Measurements from ENCODE around the gene KLHDC8B. TPM values are rescaled to one million over a fixed set of nuclear protein-coding genes. Genes with fewer than 3 reads are reported as not detected.

KLHDC8B gene
- total RNA-seq, 2 donors from 2014 or later = 41.1 to 77.4 TPM

GRCh38 chr3:49132073-49132436, 39.3 kb upstream of the KLHDC8B start:
- DNase-seq (ENCODE audit: low spot score) = no peak
- Histone ChIP-seq H3K27me3 (replicated peaks; ENCODE audit: insufficient read depth) (no peaks in the 10 kb centered on the region), H3K36me3 (peaks cover 0 to 4% of the 10 kb centered on the region in 2 donors), H3K27ac (peak overlapping the region; percentile 81), H3K4me3 (peak overlapping the region; percentile 43 to 63), H3K4me1 (replicated peaks) (peaks cover 5% of the 10 kb centered on the region), H3K9me3 (no peaks in the 10 kb centered on the region)
- TF ChIP-seq POLR2A (IDR thresholded peaks at IDR 0.05) (no peak), POLR2AphosphoS5 (IDR thresholded peaks at IDR 0.05) (no peak)
- TF ChIP-seq, protein P1, sequence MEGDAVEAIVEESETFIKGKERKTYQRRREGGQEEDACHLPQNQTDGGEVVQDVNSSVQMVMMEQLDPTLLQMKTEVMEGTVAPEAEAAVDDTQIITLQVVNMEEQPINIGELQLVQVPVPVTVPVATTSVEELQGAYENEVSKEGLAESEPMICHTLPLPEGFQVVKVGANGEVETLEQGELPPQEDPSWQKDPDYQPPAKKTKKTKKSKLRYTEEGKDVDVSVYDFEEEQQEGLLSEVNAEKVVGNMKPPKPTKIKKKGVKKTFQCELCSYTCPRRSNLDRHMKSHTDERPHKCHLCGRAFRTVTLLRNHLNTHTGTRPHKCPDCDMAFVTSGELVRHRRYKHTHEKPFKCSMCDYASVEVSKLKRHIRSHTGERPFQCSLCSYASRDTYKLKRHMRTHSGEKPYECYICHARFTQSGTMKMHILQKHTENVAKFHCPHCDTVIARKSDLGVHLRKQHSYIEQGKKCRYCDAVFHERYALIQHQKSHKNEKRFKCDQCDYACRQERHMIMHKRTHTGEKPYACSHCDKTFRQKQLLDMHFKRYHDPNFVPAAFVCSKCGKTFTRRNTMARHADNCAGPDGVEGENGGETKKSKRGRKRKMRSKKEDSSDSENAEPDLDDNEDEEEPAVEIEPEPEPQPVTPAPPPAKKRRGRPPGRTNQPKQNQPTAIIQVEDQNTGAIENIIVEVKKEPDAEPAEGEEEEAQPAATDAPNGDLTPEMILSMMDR (IDR thresholded peaks at IDR 0.05) = no peak
- WGBS = 51% methylated on average over 9 of the region's 9 CpGs
- intact Hi-C loops (cut with DNase I) = loop anchor here (5.0 to 10.0 kb wide), 2 partner anchors 40 to 1153 kb away; partner anchors contain the start of gene QRICH1

GRCh38 chr3:49132437-49133225, 38.8 kb upstream of the KLHDC8B start, which contains the start of gene LAMB2:
Gene LAMB2, minus strand, starts transcription at chr3:49133050. Its CDS starts 183 bp downstream, at chr3:49132867.
- Histone ChIP-seq H3K9me3 (no peaks in the 10 kb centered on the region), H3K27ac (peak within 1 kb of the TSS; percentile 81), H3K27me3 (replicated peaks; ENCODE audit: insufficient read depth) (no peaks in the 10 kb centered on the region), H3K36me3 (peaks cover 0 to 4% of the 10 kb centered on the region in 2 donors), H3K4me3 (peak within 1 kb of the TSS; percentile 43 to 63), H3K4me1 (replicated peaks) (peaks cover 5% of the 10 kb centered on the region)
- intact Hi-C loops (cut with DNase I) = loop anchor here (5.0 to 10.0 kb wide), 2 partner anchors 40 to 1152 kb away; partner anchors contain the start of gene QRICH1
- DNase-seq (ENCODE audit: low spot score) = peak; percentile 76
- TF ChIP-seq, protein P1 (IDR thresholded peaks at IDR 0.05) = peak in 2 of 4 experiments; percentile 9 to 16
- TF ChIP-seq POLR2AphosphoS5 (IDR thresholded peaks at IDR 0.05) = peak; percentile 71
- peak; percentile 62 for TF ChIP-seq POLR2A (IDR thresholded peaks at IDR 0.05)
- WGBS = 1% methylated on average over 28 of the region's 28 CpGs

DNA sequence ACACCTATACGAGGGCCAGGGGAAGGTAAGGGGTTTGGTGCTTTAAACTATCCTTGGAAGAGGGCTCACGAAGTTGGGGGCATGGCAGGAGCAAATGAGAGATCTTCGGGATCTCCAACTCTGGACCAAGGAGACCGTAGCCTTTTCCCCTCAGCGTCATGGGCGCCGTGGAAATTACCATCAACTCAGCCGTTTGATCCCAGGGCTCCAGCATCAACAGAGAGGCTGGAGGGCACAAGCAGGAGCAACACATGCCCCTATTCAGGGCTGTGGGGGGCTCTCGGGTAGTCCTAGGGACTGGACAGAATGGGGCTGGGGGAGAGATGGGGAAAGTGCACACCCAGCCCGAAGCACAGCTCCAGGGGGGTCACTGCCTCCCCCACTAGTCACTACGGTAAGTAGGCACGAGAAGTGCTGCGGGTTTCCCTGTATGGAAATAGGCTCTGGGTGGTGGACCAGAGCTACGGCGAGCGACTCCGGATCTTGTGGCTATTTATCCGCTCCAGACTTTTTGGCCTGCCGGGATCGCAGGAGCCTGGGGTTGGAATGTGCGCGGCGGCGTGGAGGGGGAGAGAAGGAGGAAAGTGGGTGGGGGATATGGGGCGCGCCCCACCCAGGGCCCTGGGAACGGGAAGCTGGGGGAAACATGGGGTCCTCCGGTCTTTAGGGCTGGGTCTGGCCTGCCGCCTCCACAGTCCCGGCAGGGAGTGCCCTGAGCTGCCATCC, 38.0 kb upstream of the KLHDC8B start:
- intact Hi-C loops (cut with DNase I) = loop anchor here (5.0 to 10.0 kb wide), 2 partner anchors 41 to 1151 kb away; partner anchors contain the start of gene QRICH1

DNA sequence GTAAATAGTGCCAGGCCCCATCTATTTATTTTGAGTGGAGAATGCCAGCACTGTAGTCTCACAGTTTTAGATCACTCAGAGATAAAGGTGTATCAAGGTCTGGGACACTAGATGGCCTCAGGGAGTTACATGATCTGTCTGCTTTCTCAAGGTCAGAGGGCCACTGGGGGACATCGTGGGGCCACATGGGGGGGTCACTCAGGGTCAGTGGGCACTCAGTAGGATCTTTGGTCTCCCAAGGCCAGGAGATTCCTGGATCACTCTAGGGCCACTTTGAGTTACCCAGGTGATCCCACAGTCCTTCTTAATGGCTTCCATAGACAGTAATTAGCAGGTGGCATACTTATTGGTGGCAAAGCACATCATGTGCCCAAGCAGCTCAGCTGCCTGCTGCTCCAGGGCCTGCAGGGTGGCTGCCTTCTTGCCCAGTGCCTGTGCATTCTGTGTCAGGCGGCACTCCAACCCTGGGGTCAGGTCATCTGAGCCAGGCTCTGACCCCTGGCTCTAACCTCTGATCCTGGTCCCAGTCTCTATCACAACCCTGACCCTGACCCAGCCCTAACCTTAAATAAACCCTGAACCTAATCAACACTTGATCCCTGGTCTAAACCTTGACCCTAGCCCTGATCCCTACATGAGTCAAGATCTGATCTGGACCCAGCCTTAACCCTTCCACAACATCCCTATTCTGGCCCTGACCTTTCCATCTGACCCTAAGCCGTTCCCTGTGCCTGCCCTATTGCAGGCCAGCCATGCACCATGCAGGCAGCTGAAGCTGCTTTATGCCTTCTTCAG, 36.7 kb upstream of the KLHDC8B start:
- peaks cover 5% of the 10 kb centered on the region for H3K4me1 ChIP-seq (replicated peaks)
- TF ChIP-seq, protein P1 (IDR thresholded peaks at IDR 0.05) = no peak
- TF ChIP-seq POLR2A (IDR thresholded peaks at IDR 0.05) (no peak), POLR2AphosphoS5 (IDR thresholded peaks at IDR 0.05) (no peak)
- no peaks in the 10 kb centered on the region for H3K36me3 ChIP-seq
- WGBS = 55% methylated on average over 3 of the region's 3 CpGs
- no peak for DNase-seq (ENCODE audit: low spot score)
- intact Hi-C loops (cut with DNase I) = loop anchor here (5.0 to 10.0 kb wide), 2 partner anchors 42 to 1150 kb away; partner anchors contain the start of gene QRICH1
- H3K27ac ChIP-seq = peak overlapping the region; percentile 81
- H3K4me3 ChIP-seq = no peak overlapping the region
- no peaks in the 10 kb centered on the region for H3K9me3 ChIP-seq
- H3K27me3 ChIP-seq (replicated peaks; ENCODE audit: insufficient read depth) = no peaks in the 10 kb centered on the region

More for the DNA sequence above, 38.0 kb upstream of the KLHDC8B start:
- peaks cover 5% of the 10 kb centered on the region for H3K4me1 ChIP-seq (replicated peaks)
- TF ChIP-seq POLR2AphosphoS5 (IDR thresholded peaks at IDR 0.05) (peak; percentile 79), POLR2A (IDR thresholded peaks at IDR 0.05) (peak; percentile 17)
- TF ChIP-seq, protein P1 (IDR thresholded peaks at IDR 0.05) = peak in 1 of 4 experiments; percentile 2
- peak overlapping the region; percentile 81 for H3K27ac ChIP-seq
- DNase-seq (ENCODE audit: low spot score) = peak; percentile 83
- no peaks in the 10 kb centered on the region for H3K9me3 ChIP-seq
- peak overlapping the region; percentile 43 to 63 for H3K4me3 ChIP-seq
- no peaks in the 10 kb centered on the region for H3K27me3 ChIP-seq (replicated peaks; ENCODE audit: insufficient read depth)
- H3K36me3 ChIP-seq = no peaks in the 10 kb centered on the region
- WGBS = 4% methylated on average over 30 of the region's 30 CpGs

Measured in prostate gland (tissue), 2 donors.